ENCODE measurements around the gene IL1F10.

DNA sequence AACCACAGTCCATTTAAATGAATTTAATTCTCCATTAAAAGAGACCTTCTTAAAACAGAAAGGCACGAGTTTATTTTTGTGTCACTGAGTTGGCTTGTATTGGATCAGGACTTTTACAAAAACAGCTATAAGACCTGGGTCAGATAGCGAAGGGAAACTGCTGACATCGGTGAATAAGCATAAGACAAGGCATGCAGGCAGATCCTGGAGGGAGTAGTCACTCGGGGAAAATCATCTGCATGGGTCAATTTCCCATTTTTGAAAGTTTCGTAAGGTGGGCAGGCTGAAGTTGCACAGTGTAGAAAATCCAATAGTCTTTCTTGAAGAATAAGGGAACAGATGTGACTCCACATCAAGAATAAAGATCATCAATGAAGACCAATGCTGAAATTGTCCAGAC is 28.1 kb upstream of the IL1F10 start:
- no peak for TF ChIP-seq POLR2A (IDR thresholded peaks at IDR 0.05; ENCODE audit: low read depth)
- TF ChIP-seq, protein P1, sequence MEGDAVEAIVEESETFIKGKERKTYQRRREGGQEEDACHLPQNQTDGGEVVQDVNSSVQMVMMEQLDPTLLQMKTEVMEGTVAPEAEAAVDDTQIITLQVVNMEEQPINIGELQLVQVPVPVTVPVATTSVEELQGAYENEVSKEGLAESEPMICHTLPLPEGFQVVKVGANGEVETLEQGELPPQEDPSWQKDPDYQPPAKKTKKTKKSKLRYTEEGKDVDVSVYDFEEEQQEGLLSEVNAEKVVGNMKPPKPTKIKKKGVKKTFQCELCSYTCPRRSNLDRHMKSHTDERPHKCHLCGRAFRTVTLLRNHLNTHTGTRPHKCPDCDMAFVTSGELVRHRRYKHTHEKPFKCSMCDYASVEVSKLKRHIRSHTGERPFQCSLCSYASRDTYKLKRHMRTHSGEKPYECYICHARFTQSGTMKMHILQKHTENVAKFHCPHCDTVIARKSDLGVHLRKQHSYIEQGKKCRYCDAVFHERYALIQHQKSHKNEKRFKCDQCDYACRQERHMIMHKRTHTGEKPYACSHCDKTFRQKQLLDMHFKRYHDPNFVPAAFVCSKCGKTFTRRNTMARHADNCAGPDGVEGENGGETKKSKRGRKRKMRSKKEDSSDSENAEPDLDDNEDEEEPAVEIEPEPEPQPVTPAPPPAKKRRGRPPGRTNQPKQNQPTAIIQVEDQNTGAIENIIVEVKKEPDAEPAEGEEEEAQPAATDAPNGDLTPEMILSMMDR (IDR thresholded peaks at IDR 0.05): no peak
- TF ChIP-seq POLR2AphosphoS5 (IDR thresholded peaks at IDR 0.05): no peak
- no peak for TF ChIP-seq EP300 (IDR thresholded peaks at IDR 0.05)

Measured in esophagus muscularis mucosa (tissue), 4 donors.